GM21529 (cell line): ENCODE data around the gene GLG1.
"Not testable (repeated sequence)": the region's sequence is repeated elsewhere in the genome, so short reads cannot be mapped to it uniquely, and the experiment has no call there.

Source experiments
- ATAC-seq: cut with Tn5 transposase; IDR thresholded peaks from one replicate; pipeline ENCODE4 v1.9.1; 2021; ENCODE audit not compliant: unreplicated experiment

Gene GLG1

GRCh38 chr16:74606521-74607309 is at the start of gene GLG1:
TSS of gene GLG1 (minus strand) at chr16:74607114. CDS start at chr16:74607094, 20 bp downstream.
- ATAC-seq, result peak; percentile 96

GRCh38 chr16:74654536-74655050 is 47.7 kb upstream of the GLG1 start:
- ATAC-seq, result no peak

GRCh38 chr16:74652883-74653282 is 46.0 kb upstream of the GLG1 start:
- not testable (repeated sequence) for ATAC-seq

GRCh38 chr16:74652249-74652648 is 45.3 kb upstream of the GLG1 start:
- ATAC-seq, result no peak

- no peak for ATAC-seq
These were observed 44.9 kb upstream of the GLG1 start for GRCh38 chr16:74651841-74652240.

- ATAC-seq, result no peak
These were observed 44.2 kb upstream of the GLG1 start for GRCh38 chr16:74650966-74651567.

- no peak for ATAC-seq
These were observed 43.1 kb upstream of the GLG1 start for GRCh38 chr16:74649839-74650504.

- no peak for ATAC-seq
These were observed 35.1 kb upstream of the GLG1 start for GRCh38 chr16:74641969-74642368.

GRCh38 chr16:74637742-74638453 is 31.0 kb upstream of the GLG1 start:
- no peak for ATAC-seq

GRCh38 chr16:74635303-74635702 is 28.4 kb upstream of the GLG1 start:
- ATAC-seq, result no peak

- no peak for ATAC-seq
These were observed 26.8 kb upstream of the GLG1 start for GRCh38 chr16:74633686-74634085.

GRCh38 chr16:74627506-74628220 is 20.7 kb upstream of the GLG1 start:
- ATAC-seq, result no peak

- ATAC-seq, result peak; percentile 57
These were observed 20.0 kb upstream of the GLG1 start for GRCh38 chr16:74626741-74627416.

- no peak for ATAC-seq
These were observed 18.8 kb upstream of the GLG1 start for GRCh38 chr16:74625500-74626350.

- no peak for ATAC-seq
These were observed 16.9 kb upstream of the GLG1 start for GRCh38 chr16:74623839-74624235.

GRCh38 chr16:74623214-74623838 is 16.4 kb upstream of the GLG1 start:
- ATAC-seq, result no peak

- no peak for ATAC-seq
These were observed 15.1 kb upstream of the GLG1 start for GRCh38 chr16:74622005-74622404.

- no peak for ATAC-seq
These were observed 10.4 kb upstream of the GLG1 start for GRCh38 chr16:74617206-74617788.
